Activated CD8-positive, alpha-beta memory T cell treated with anti-CD3 and anti-CD28 coated beads, Interleukin-2, amount 50 U/mL, for 4 hours (primary cell): ENCODE results near the gene TNFRSF11A.
A peak's percentile ranks its signal among the peaks of the same experiment; 100 is the strongest.

ENCODE experiments used
- DNase-seq: peaks from one replicate; pipeline ENCODE4 v3.0.0-alpha.2; 2020

The TNFRSF11A gene

GRCh38 chr18:62324917-62325805 is at the start of gene TNFRSF11A:
TNFRSF11A (plus strand) TSS chr18:62325310; CDS start chr18:62325353, 43 bp downstream.
- peak; percentile 43 for DNase-seq

GRCh38 chr18:62277045-62277444 is 48.1 kb upstream of the TNFRSF11A start:
- no peak for DNase-seq

GRCh38 chr18:62279561-62279960 is 45.5 kb upstream of the TNFRSF11A start:
- DNase-seq, result no peak

GRCh38 chr18:62280058-62280457 is 45.1 kb upstream of the TNFRSF11A start:
- no peak for DNase-seq

GRCh38 chr18:62280786-62281185 is 44.3 kb upstream of the TNFRSF11A start:
- DNase-seq, result no peak

- no peak for DNase-seq
These were observed 43.4 kb upstream of the TNFRSF11A start for GRCh38 chr18:62281684-62282083.

GRCh38 chr18:62282188-62282629 is 42.9 kb upstream of the TNFRSF11A start:
- no peak for DNase-seq

- DNase-seq, result no peak
These were observed 40.5 kb upstream of the TNFRSF11A start for GRCh38 chr18:62284637-62285036.

GRCh38 chr18:62285281-62285680 is 39.8 kb upstream of the TNFRSF11A start:
- DNase-seq, result no peak

- DNase-seq, result no peak
These were observed 37.1 kb upstream of the TNFRSF11A start for GRCh38 chr18:62287781-62288664.

- DNase-seq, result no peak
These were observed 36.5 kb upstream of the TNFRSF11A start for GRCh38 chr18:62288665-62289008.

GRCh38 chr18:62289047-62289446 is 36.1 kb upstream of the TNFRSF11A start:
- no peak for DNase-seq

GRCh38 chr18:62294073-62294472 is 31.0 kb upstream of the TNFRSF11A start:
- DNase-seq, result no peak

GRCh38 chr18:62300359-62300963 is 24.6 kb upstream of the TNFRSF11A start:
- DNase-seq, result no peak

- no peak for DNase-seq
These were observed 23.8 kb upstream of the TNFRSF11A start for GRCh38 chr18:62301322-62301721.

GRCh38 chr18:62312851-62313250 is 12.3 kb upstream of the TNFRSF11A start:
- no peak for DNase-seq

GRCh38 chr18:62318228-62319180 is 6.6 kb upstream of the TNFRSF11A start:
- DNase-seq, result no peak

GRCh38 chr18:62321201-62321600 is 3.9 kb upstream of the TNFRSF11A start:
- DNase-seq, result no peak

- no peak for DNase-seq
These were observed 1.5 kb upstream of the TNFRSF11A start for GRCh38 chr18:62323483-62324180.

GRCh38 chr18:62324181-62324828 is 805 bp upstream of the TNFRSF11A start:
- no peak for DNase-seq
